Stimulated activated CD4-positive, alpha-beta T cell treated with anti-CD3 and anti-CD28 coated beads, Interleukin-1b, Interleukin-23, amount 100 ng/mL, for 4 hours (primary cell): ENCODE measurements around the gene LRP6.
"Not testable (repeated sequence)": the region's sequence is repeated elsewhere in the genome, so short reads cannot be mapped to it uniquely, and the experiment has no call there.

Experiments used
- DNase-seq, 2 donors: peaks; one replicate each; pipeline ENCODE4 v3.0.0-alpha.2; 2020; ENCODE audit warnings: low read depth in 2 of 2

Gene LRP6

DNA sequence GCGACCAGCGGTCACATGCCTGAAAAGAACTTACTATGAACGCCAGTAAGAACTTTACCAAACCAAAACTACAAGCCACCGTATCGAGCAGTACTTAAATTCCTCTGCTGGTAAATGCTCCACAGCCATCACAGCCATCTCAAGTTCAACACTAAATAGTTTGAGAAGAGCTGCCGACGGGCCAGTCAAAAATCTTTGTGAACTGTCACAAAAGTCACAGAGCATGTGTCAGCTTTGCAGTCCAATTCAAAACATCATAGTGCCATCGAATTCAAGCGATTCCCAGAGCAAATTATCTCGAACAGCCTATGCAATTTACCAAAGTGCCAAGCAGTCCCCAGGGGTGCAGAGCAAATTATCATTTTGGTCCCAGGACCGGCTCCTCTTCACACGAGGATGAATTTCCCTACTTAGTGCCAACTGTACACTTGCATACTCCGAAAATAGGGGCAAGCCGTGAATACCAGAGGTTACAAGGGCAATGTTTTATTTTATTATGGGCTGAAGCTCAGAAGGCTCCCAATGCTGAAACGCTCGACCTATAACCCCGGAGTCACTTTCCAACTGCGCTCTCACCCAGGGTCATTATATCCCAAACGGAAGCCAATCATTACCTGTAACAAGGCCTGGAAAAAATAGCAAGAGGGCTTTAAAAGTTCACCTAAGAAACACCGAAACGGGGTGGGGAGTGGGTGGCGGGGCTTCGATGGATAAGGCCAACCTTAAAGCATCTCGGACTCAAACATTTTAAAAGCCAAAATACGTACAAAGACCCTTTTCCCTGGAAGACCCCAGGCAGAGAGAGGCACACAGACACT, 1.1 kb downstream of the LRP6 start:
- no peak for DNase-seq

GRCh38 chr12:12265035-12265434, 1.8 kb downstream of the LRP6 start:
- no peak for DNase-seq

GRCh38 chr12:12263909-12264308, 2.9 kb downstream of the LRP6 start:
- no peak for DNase-seq

- not testable (repeated sequence) for DNase-seq
Observed at GRCh38 chr12:12256291-12256757, 10.5 kb downstream of the LRP6 start.

DNA sequence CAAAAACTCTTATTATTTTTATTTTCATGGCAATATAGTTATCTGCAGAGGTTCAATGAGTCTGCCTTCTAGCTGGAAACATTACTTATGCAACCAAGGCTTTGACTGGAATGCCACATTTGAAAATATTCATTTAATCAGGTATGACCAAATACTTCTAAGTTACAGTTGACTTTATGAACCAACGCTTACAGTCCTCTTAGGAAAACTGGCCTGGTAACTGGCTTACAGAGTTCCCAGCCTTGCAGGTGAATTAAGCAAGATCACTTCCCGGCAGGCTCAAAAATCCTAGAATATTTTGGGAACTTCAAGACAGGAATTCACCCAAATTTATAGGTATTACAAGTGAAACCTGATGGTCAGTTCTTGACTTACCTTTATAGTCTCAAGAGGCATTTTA, 12.3 kb downstream of the LRP6 start:
- no peak for DNase-seq

DNA sequence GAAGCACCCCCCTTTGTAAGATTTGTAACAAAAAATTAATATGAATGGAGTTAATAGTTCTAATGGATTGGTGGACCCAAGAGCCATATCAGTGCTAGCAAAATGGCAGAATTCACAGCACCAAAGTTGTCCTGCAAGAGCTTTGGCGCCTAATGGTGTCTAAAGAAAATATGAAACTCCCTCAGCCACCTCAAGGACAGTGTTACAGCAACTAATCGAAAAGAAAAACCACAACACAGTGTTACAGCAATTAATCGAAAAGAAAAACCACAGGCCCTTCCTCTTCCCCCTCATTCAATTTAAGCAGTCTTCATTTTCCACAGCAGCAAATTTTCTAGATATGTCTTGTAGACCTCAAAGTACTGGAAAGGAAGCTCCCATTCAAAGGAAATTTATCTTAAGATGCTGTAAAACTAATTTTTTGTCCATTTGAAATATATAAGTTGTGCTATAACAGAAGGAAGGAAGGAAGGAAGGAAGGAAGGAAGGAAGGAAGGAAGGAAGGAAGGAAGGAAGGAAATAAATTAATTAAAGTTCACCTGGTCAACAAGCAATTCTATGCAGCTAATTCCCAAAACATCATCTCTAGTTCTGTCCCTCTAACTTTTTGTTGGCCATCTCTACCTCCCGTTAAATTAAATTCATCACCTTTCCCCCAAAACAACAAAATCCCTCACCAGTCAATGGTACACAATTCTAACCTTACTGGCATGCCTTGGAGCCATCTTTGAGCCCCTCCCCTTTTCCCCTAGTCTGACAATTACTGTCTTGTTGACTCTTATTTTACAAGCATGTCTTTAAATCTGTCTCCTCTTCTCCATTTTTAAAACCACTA, 17.4 kb downstream of the LRP6 start:
- DNase-seq = no peak

GRCh38 chr12:12247584-12247983, 19.3 kb downstream of the LRP6 start:
- DNase-seq = no peak

DNA sequence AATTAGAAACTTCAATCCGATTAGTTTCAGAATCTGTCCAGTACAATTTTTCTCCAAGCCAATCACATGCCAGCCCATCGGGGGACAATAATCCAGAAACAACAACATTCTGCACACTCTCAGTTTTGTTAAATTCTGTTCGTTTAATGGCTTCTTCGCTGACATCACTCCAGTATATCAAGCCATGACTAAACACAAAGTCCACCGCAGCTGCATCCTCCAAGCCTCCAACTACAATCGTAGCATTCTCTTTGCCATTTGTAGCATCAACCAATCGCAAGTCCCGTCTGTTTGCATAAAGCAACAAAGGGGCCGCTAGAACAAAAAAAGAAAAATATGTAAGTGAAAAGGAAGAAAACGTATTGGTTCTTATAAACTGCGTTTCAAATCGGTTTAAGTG, 22.5 kb downstream of the LRP6 start:
- DNase-seq = no peak

DNA sequence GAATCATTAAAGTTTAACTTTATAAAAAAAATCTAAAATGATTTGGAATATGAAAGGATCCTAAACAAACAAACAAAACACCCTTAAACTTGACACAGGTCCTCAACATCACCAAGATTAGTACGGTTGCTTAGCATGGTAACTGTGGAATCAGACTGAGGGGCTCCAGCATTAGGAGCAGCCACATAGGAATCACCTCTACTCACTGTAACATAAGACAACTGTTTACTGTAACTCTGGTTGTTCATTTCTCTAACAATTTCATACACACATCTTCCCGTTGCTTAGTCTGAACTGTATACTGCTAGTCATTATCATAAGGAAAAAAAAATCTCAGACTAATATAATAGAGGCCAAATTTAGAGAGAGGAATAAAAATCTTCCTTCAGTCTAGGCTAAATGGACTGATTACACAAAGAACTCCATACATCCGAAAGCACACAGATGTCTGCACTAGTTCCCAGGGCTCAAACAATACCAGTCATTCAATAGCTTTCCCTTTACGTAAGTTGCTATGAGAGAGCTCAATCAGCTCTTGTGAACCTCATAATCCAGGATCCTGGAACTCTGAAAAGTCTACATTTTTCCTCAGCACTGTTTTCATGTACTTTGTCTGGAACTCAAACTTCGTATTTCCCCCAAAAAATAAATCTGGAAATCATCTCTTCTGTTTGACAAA, 26.0 kb downstream of the LRP6 start:
- no peak for DNase-seq

DNA sequence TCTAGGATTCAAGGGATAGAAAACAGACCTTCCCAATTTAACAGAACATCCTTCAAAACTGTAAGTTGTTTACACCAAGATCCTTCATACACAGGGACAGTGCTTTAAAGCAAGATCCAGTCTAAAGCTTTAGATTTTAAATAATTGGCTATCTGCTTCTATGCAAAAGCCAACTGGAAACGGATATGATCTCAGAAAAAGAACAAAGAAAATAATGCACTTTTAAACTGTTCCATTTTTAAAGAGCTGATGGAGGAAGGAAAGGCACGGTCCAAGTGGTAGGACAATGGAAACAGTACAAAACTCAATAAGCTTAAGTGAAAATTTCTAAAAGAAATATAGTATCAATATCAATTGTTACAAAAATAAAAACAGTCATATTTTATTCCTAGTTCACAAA, 27.7 kb downstream of the LRP6 start:
- no peak for DNase-seq

- DNase-seq = no peak
Observed at GRCh38 chr12:12238605-12239004, 28.2 kb downstream of the LRP6 start.

DNA sequence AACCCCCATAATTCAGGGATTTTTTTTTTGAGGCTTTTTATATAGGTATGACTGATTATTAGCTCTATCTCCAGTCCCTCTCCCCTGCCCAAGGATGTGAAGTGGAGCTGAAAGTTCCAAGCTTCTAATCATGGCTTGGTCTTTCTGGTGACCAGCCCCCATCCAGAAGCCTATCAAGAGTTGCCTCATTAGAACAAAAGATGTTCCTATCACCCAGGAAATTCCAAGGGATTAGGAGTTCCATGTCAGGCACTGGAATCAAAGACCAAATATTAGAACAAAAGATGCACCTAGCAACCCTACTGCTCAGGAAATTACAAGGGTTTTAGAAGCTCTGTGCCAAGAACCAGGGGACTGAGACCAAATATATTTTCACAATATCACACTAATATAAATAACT, 29.9 kb downstream of the LRP6 start:
- DNase-seq = no peak

GRCh38 chr12:12230275-12230674, 36.6 kb downstream of the LRP6 start:
- no peak for DNase-seq

GRCh38 chr12:12229556-12230092, 37.2 kb downstream of the LRP6 start:
- DNase-seq = no peak

GRCh38 chr12:12228402-12228801, 38.4 kb downstream of the LRP6 start:
- no peak for DNase-seq

DNA sequence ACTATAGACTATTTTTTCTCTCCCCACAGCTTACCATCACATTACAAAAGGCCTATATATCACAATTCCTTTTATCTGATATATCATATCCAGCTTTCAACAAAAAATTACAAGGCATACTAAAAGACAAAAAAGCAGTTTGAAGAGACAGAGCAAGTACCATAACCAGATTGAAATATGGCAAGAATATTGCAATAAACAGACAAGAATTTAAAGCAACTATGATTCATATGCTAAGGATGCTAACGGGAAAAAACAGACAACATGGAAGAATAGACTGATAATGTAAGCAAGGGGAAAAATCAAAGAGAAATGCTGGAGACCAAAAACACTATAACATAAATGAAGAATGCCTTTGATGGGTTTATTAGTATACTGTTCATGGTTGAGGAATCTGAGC, 40.7 kb downstream of the LRP6 start:
- no peak for DNase-seq

GRCh38 chr12:12224240-12224940, 42.5 kb downstream of the LRP6 start:
- DNase-seq = no peak

- no peak for DNase-seq
Observed at GRCh38 chr12:12221560-12221959, 45.3 kb downstream of the LRP6 start.

- no peak for DNase-seq
Observed at GRCh38 chr12:12219664-12220063, 47.2 kb downstream of the LRP6 start.

- DNase-seq = no peak
Observed at GRCh38 chr12:12217018-12217359, 49.9 kb downstream of the LRP6 start.

GRCh38 chr12:12216349-12217017, 50.4 kb downstream of the LRP6 start:
- DNase-seq = no peak
